ENCODE results near the gene GLRA1.

The GLRA1 gene

GRCh38 chr5:151958111-151958510, 33.5 kb upstream of the GLRA1 start:
- DNase-seq (ENCODE audit: low read depth) = no peak
- H3K4me3 ChIP-seq (ENCODE audit: low read depth, low read length) = no peak overlapping the region
- no peak for TF ChIP-seq CTCF (IDR thresholded peaks at IDR 0.05; ENCODE audit: low read depth, low read length, missing control alignments)
- in situ Hi-C loops (cut with HindIII; ENCODE audit: low sequenced_read_pairs) = no loop called here

- no peak for DNase-seq (ENCODE audit: low read depth)
- no peak overlapping the region for H3K4me3 ChIP-seq (ENCODE audit: low read depth, low read length)
- in situ Hi-C loops (cut with HindIII; ENCODE audit: low sequenced_read_pairs) = no loop called here
- TF ChIP-seq CTCF (IDR thresholded peaks at IDR 0.05; ENCODE audit: low read depth, low read length, missing control alignments) = no peak
Measured at GRCh38 chr5:151956725-151957124, 32.1 kb upstream of the GLRA1 start.

- in situ Hi-C loops (cut with HindIII; ENCODE audit: low sequenced_read_pairs) = no loop called here
- no peak overlapping the region for H3K4me3 ChIP-seq (ENCODE audit: low read depth, low read length)
- no peak for TF ChIP-seq CTCF (IDR thresholded peaks at IDR 0.05; ENCODE audit: low read depth, low read length, missing control alignments)
- no peak for DNase-seq (ENCODE audit: low read depth)
Measured at GRCh38 chr5:151954255-151954654, 29.6 kb upstream of the GLRA1 start.

GRCh38 chr5:151953833-151954232, 29.2 kb upstream of the GLRA1 start:
- in situ Hi-C loops (cut with HindIII; ENCODE audit: low sequenced_read_pairs) = no loop called here
- no peak for TF ChIP-seq CTCF (IDR thresholded peaks at IDR 0.05; ENCODE audit: low read depth, low read length, missing control alignments)

GRCh38 chr5:151952238-151952637, 27.6 kb upstream of the GLRA1 start:
- in situ Hi-C loops (cut with HindIII; ENCODE audit: low sequenced_read_pairs) = no loop called here
- no peak for DNase-seq (ENCODE audit: low read depth)
- no peak overlapping the region for H3K4me3 ChIP-seq (ENCODE audit: low read depth, low read length)
- TF ChIP-seq CTCF (IDR thresholded peaks at IDR 0.05; ENCODE audit: low read depth, low read length, missing control alignments) = no peak

More at GRCh38 chr5:151953833-151954232, 29.2 kb upstream of the GLRA1 start:
- DNase-seq (ENCODE audit: low read depth) = no peak
- no peak overlapping the region for H3K4me3 ChIP-seq (ENCODE audit: low read depth, low read length)

GRCh38 chr5:151950706-151951105, 26.1 kb upstream of the GLRA1 start:
- no peak for TF ChIP-seq CTCF (IDR thresholded peaks at IDR 0.05; ENCODE audit: low read depth, low read length, missing control alignments)
- no peak overlapping the region for H3K4me3 ChIP-seq (ENCODE audit: low read depth, low read length)
- in situ Hi-C loops (cut with HindIII; ENCODE audit: low sequenced_read_pairs) = no loop called here
- no peak for DNase-seq (ENCODE audit: low read depth)

Data from astrocyte of the cerebellum (primary cell).